Hematopoietic multipotent progenitor cell treated with erythropoietin and hydrocortisone succinate and interleukin-3 and kit ligand, for 6 days (in vitro differentiated cells): ENCODE data around the gene RELL2.

ENCODE experiments used
- DNase-seq: peaks from one replicate; pipeline ENCODE4 v3.0.0-alpha.2; 2015

Gene RELL2

DNA sequence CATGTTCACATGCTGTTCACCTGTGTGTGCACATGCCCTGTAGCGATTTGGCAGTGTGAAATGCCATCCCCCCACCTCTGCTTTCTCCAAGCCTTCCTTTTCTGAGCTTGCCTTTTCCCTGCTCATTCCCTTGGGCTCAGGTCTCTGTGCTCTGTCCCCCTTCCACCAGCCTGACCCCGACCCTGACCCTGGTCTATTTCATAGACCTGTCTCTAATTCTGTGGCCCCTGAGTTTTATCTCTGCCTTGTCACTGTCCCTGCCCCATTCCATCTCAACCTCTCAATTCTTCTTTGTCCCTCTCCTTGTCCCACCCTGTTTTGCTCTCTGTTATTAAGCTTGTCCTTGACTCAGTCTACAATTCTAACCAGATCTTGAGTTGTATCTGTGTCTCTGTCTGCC, 44.5 kb downstream of the RELL2 start:
- DNase-seq, result no peak

DNA sequence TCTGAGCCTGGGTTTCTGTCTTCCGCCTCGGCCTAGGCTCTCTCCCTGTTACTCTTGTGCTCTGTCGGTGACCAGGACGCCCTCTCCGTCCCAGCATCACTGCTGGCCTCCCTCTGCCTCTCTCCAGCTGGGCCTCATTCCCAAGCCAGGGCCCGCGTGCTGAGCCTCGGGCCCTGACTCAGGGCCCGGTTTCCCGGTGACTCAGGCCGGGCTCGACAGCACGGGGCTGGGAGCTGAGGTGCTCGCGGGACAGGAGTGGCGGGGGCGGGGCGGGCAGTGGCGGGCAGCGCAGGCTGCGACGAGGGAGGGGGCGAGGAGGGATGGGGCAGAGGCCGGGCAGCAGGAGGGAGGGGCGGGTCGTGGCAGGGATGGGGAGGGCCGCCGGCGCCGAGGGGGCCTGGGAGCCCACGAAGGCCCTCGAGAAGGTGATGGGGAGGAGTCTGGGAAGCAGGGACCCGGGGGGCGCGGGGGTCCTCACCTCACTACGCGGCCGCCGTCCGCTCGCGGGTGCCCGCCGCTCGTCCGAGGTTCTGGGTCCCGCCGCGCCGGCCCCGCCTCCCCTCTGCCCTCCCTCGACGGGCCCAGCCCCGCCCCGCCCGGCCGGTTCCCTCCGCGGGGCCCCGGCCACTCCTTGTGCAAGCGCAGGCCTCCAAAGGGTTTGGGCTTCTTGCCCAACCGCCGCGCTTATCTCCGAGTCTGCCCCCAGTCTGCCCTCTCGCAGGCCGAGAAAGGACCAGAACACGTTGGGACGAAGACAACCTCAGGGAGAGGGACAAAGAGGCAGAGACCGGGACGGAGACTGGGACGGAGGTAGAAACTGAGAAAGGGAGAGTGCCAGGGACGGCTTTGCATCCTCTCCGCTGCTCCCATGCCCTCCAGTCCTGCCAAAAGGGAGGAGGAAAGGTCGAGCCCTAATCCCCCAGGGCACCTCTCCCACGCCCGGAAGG, 45.2 kb downstream of the RELL2 start, which contains the start of gene ARAP3:
Gene ARAP3 (minus strand): TSS at position 536 of the 947 bp plus-strand sequence. CDS start 1,744 bp downstream, outside the sequence.
- DNase-seq, result peak; percentile 89

- no peak for DNase-seq
Measured at GRCh38 chr5:141683596-141684141, 46.9 kb downstream of the RELL2 start.

GRCh38 chr5:141685591-141685990, 48.8 kb downstream of the RELL2 start:
- no peak for DNase-seq

DNA sequence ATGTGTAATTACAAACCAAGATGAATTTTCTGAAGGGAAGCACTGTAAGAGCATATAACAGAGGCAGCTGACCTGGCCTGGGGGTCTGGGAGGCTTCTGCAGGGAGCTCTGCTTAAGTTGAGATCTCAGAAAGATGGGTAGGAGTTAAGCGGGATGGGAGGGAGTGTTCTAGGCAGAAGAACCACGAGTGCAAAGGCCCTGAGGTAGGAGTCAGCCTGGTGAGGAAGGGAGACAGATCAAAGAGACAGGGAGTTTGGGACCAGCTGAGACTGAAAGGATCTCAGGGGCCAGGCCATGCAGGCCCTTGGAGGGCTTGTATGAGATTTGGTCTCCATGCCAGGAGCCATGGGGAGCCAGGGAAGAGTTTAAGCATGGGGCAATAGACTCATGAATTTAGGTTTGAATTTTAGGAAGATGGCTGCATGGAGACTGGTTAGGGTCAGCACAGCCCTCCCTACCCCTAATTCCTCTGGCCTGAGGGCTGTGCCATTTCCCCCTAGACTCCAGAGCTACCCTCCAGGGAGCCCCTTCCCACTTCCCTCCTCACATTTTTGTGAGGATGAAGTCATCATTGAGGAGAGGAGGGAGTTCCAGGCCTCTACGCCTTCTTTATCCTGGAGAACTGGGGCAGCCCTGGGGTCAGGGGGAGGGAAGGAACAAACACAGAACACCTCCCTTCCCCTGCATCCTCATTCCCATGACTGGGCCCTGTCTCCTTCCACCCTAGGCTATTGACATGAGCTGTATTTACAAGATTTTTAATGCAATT, 50.0 kb downstream of the RELL2 start:
- no peak for DNase-seq
